Heart left ventricle (tissue), 16 donors: ENCODE results near the gene NKRF. TPM values are rescaled to one million over a fixed set of nuclear protein-coding genes. Genes with fewer than 3 reads are reported as not detected.
A peak's percentile ranks its signal among the peaks of the same experiment; 100 is the strongest.

ENCODE experiments used
- ATAC-seq, 4 donors: fragments of 200-7000 bp; cut with Tn5 transposase; one replicate each; pipeline ENCODE4 v1.9.1; 2020 to 2022; ENCODE audit warnings: moderate library complexity in 4 of 4, mild to moderate bottlenecking in 3 of 4, moderate number of reproducible peaks in 1 of 4
- DNase-seq, 5 donors: peaks; one replicate each; pipeline ENCODE4 v3.0.0-alpha.2; 2020
- H3K27ac ChIP-seq, 12 donors: fragments of 200-600 bp; sonication (generic) in 4 of 12; one replicate each; pipeline versions ENCODE4 v1.5.0 to v1.8.0; 2016 to 2022; ENCODE audit warnings: mild to moderate bottlenecking in 2 of 12
- H3K27me3 ChIP-seq, 9 donors: fragments of 200-600 bp; sonication (generic) in 2 of 9; one replicate each; pipeline versions ENCODE4 v1.5.1 to v1.8.0; 2016 to 2022; ENCODE audit warnings: mild to moderate bottlenecking in 3 of 9
- H3K36me3 ChIP-seq, 9 donors: fragments of 200-600 bp; sonication (generic) in 2 of 9; one replicate each; pipeline versions ENCODE4 v1.5.0 to v1.8.0; 2018 to 2022; ENCODE audit warnings: mild to moderate bottlenecking in 2 of 9
- H3K4me1 ChIP-seq, 12 donors: fragments of 200-600 bp; sonication (generic) in 4 of 12; one replicate each; pipeline versions ENCODE4 v1.5.0 to v1.8.0; 2016 to 2022; ENCODE audit warnings: mild to moderate bottlenecking in 3 of 12
- H3K4me3 ChIP-seq, 12 donors: fragments of 200-600 bp; sonication (generic) in 4 of 12; one replicate each; pipeline versions ENCODE4 v1.5.0 to v1.8.0; 2017 to 2022; ENCODE audit warnings: mild to moderate bottlenecking in 9 of 12, moderate library complexity in 4 of 12
- H3K9me3 ChIP-seq, 12 donors: fragments of 200-600 bp; sonication (generic) in 4 of 12; one replicate each; pipeline versions ENCODE4 v1.5.0 to v1.8.0; 2016 to 2022; ENCODE audit warnings: mild to moderate bottlenecking in 1 of 12
- POLR2A ChIP-seq, 2 donors: fragments of 450-650 bp; IDR thresholded peaks; one replicate each; pipeline ENCODE4 v1.6.1; 2017; ENCODE audit warnings: antibody characterized with exemption in 2 of 2, mild to moderate bottlenecking in 2 of 2, moderate library complexity in 2 of 2
- WGBS, 4 donors: extraction: QIAGEN DNeasy Blood & Tissue Kit in 2 of 4; methylation state at CpG; one replicate each; pipeline versions ENCODE4 v1.1.5 to v1.1.7; 2013 to 2018; 5-methylcytosine and 5-hydroxymethylcytosine counted together
- intact Hi-C, 10 donors: fragments of 100-400 bp; cut with DNase I; formaldehyde crosslinking; loops; one replicate each; pipeline versions ENCODE4 v1.11.1 to v1.14.2; 2022
- polyA plus RNA-seq, 2 donors: library from polyadenylated mRNA; stranded (reverse); fragments of 200-250 nt; gene quantifications; one replicate each; pipeline ENCODE4 v1.2.3, GENCODE V29; 2013
- total RNA-seq, 9 donors: library from RNA; depleted of rRNA in 2 of 9; stranded (reverse); fragments of >200 nt in 2 of 9; fragmentation: NEBNext Ultra II Directional in 3 of 9; extraction: Animal tissue kit (Norgen Biotek cat#: 25700) in 3 of 9; gene quantifications; one replicate each; pipeline versions ENCODE4 v1.1.0 to v1.2.4, GENCODE V29; 2016 to 2023
- TF ChIP-seq, protein P1 (sequence below), 12 donors: fragments of 200-600 bp; sonication (generic) in 4 of 12; IDR thresholded peaks; one replicate each; pipeline versions ENCODE4 v1.5.0 to v1.8.0; 2018 to 2022; ENCODE audit warnings: antibody characterized with exemption in 12 of 12, mild to moderate bottlenecking in 5 of 12
- donor health status: ischemic (EF 13 %, LVEDD 7.1; RV severe dilation, severe dysfunction).
- donor health status: healthy with polysubstance abuse.
- donor health status: DM: no; HTN: yes; CAD: no.
- donor health status: DM: no; HTN: no; CAD: no.
- donor health status: ischemic (EF 25% LVEDD 6.9; RV normal size, moderate dysfunction).
- donor health status: ischemic (EF 25% LVEDD 5.7; RV mildly dilated, moderate dysfunction).
- donor health status: healthy.
- donor health status: DM: yes; HTN: yes; CAD: no.
- donor health status: ischemic (EF 35%, LVEDD 5.7; RV mildly dilated, moderate dysfunction).
- donor health status: nonischemic (EF 11% LVEDD 7.7; RV severe dilation, severe dysfunction).
- donor health status: DM: yes; HTN: yes; CAD: no.
- donor health status: PGD.
- donor health status: ischemic (EF 29% LVEDD 5.4; RV normal size, mild dysfunction).
- donor health status: nonischemic (EF 23%, LVEDD 6.1; RV moderate dilation, normal function).

Gene NKRF
- total and polyA plus RNA-seq, 11 donors: 3.1 to 6.0 (median 4.3) TPM

DNA sequence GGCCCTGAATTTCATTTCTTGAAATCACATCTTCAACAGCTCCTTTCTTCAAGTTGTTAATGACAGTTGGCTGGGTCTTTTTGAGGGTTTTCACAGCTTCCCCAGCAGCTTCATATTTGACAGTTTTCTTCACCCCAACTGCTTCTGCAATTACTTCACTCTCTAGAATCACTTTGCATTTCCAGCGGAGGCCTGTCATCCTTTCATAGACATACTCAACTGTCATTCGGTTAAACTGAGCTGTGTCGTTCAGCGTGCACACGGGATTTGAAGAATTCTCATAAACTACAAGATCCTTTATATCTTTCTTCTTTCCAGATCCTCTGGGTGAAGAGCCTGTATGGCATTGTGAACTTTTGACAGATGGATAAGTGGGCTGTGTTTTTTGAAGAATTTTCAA lies 16.4 kb downstream of the NKRF start:
- Histone ChIP-seq H3K27ac (no peak overlapping the region), H3K27me3 (peaks cover 0 to 4% (median 0%) of the 10 kb centered on the region in 9 donors), H3K4me3 (no peak overlapping the region), H3K36me3 (peaks cover 0 to 56% (median 26%) of the 10 kb centered on the region in 9 donors), H3K9me3 (no peaks in the 10 kb centered on the region), H3K4me1 (no peaks in the 10 kb centered on the region)
- TF ChIP-seq POLR2A (IDR thresholded peaks at IDR 0.05): no peak
- TF ChIP-seq, protein P1, sequence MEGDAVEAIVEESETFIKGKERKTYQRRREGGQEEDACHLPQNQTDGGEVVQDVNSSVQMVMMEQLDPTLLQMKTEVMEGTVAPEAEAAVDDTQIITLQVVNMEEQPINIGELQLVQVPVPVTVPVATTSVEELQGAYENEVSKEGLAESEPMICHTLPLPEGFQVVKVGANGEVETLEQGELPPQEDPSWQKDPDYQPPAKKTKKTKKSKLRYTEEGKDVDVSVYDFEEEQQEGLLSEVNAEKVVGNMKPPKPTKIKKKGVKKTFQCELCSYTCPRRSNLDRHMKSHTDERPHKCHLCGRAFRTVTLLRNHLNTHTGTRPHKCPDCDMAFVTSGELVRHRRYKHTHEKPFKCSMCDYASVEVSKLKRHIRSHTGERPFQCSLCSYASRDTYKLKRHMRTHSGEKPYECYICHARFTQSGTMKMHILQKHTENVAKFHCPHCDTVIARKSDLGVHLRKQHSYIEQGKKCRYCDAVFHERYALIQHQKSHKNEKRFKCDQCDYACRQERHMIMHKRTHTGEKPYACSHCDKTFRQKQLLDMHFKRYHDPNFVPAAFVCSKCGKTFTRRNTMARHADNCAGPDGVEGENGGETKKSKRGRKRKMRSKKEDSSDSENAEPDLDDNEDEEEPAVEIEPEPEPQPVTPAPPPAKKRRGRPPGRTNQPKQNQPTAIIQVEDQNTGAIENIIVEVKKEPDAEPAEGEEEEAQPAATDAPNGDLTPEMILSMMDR (IDR thresholded peaks at IDR 0.05): no peak
- ATAC-seq (no peak), DNase-seq (no peak)
- WGBS, 4 donors: 91 to 96% (median 94%) methylated on average over 5 of the region's 5 CpGs
- intact Hi-C loops: no loop called here

DNA sequence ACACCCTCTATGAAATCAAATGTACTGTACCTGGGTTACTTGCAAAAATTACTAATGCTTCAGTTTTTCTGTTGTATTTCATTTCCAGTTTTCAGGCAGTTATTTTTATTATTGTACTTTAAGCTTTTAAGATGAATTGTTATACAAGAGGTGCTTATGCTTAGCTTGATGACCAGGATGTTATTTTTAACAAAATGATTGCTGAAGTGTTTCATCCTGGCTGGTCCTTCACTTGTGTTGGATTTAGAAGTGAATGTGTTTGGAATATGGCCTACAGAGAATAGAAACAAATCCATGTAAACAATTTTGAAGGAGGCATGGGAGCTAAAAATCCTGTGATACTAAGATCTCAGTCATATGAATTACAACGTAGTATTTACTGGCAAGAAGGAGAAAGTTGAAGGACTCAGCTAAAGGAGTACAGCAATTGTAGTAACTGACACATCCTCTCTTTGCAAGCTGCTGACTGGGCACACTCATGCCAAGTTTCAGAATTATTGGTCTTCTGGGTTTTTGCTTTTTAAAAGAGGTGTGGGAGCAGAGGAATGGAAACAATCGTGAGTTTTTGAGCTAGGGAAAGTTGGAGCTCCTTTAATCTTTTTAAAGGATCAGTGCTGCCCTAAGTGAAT lies 22.7 kb downstream of the NKRF start:
- DNase-seq (no peak), ATAC-seq (peak in 3 of 4 donors; percentile 51 to 72 (median 55))
- H3K36me3 ChIP-seq: peaks cover 0 to 33% (median 0%) of the 10 kb centered on the region in 9 donors
- peaks cover 0 to 16% (median 0%) of the 10 kb centered on the region in 12 donors for H3K4me1 ChIP-seq
- no peak overlapping the region for H3K4me3 ChIP-seq
- WGBS, 4 donors: 31 to 56% (median 48%) methylated on average over 2 of the region's 2 CpGs
- H3K9me3 ChIP-seq: no peaks in the 10 kb centered on the region
- TF ChIP-seq, protein P1 (IDR thresholded peaks at IDR 0.05): no peak
- TF ChIP-seq POLR2A (IDR thresholded peaks at IDR 0.05): no peak
- H3K27ac ChIP-seq: peak overlapping the region in 9 of 12 donors; percentile 7 to 73 (median 60)
- H3K27me3 ChIP-seq: peaks cover 0 to 4% (median 0%) of the 10 kb centered on the region in 9 donors
- intact Hi-C loops: no loop called here

DNA sequence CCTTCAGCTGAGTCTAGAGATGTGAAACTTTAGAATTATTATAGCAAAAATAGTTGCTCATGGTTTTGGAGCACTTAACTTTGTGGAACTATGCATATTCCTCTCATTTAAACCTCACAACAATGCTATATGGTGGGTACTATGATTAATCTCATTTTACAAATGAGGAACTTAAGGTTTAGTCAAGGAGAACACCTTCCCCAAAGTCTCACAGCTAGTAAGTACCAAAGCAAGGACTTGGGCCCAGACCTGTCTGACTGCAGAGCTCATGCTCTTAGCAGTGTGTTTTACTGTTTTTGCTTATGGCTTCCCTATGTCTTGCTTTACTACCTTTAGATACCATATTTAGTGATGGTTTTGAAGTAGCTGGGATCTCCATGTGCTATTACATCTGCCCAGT lies 26.8 kb downstream of the NKRF start:
- intact Hi-C loops: loop anchor here in 1 of 10 donors (10.0 kb wide), 2 partner anchors 65 to 95 kb away; no protein-coding TSS in a partner anchor
- TF ChIP-seq, protein P1 (IDR thresholded peaks at IDR 0.05): no peak
- no peak for TF ChIP-seq POLR2A (IDR thresholded peaks at IDR 0.05)
- Histone ChIP-seq H3K27ac (no peak overlapping the region), H3K9me3 (no peaks in the 10 kb centered on the region), H3K36me3 (peaks cover 0 to 39% (median 4%) of the 10 kb centered on the region in 9 donors), H3K27me3 (peaks cover 0 to 7% (median 0%) of the 10 kb centered on the region in 9 donors), H3K4me3 (no peak overlapping the region), H3K4me1 (peaks cover 0 to 25% (median 7%) of the 10 kb centered on the region in 12 donors)
- ATAC-seq: no peak
- DNase-seq: no peak

DNA sequence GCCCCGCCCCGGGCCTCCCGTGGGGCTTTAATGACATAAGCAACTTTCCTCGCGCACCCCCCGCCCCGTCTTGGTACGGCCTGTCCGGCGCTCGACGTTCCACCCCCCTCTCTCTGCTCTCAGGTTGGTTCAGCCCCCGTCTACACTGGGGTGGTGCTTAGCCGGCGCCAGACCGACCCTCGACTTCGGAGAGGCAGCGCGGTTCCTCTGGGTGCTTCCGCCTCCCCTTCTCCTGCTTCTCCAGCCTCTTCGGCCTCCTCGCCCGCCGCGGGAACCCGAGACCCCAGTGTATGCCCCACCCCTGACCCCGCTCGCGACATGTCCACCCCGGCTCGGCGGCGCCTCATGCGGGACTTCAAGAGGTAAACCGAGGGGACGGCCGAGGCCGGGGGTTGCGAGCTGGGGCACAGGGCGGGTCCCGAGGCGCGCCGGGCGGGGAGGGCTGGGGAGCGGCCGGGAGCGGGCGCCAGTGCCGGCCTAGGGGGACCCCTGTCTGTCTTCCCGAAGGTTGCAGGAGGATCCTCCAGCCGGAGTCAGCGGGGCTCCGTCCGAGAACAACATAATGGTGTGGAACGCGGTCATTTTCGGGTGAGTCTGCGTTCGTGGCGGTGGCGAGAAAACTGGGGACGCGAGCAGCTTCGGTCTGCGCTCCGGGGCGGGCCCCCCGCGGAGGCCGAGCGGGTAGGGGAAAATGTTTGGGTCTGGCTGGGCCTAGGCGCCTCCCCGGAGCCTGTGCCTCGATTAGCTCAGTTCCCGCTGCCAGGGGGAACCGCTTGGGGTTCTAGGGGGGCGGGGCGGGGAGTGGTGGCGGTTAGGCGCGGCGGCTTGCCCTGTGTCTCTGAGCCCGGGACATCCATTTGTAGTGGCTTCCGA lies 31.6 kb downstream of the NKRF start, which contains the start of gene UBE2A:
TSS of gene UBE2A (plus strand) at position 170 of the 873 bp plus-strand sequence. CDS start at position 319, 149 bp downstream.
- intact Hi-C loops: loop anchor here in 4 of 10 donors (1.0 to 10.0 kb wide), 5 partner anchors 9 to 90 kb away; partner anchors contain the start of genes STEEP1 (in 2 of the 4) and NKRF (in 1 of the 4)
- H3K4me3 ChIP-seq: peak within 1 kb of the TSS; percentile 39 to 88 (median 79)
- H3K27me3 ChIP-seq: peaks cover 0 to 7% (median 0%) of the 10 kb centered on the region in 9 donors
- DNase-seq (peak; percentile 92 to 95 (median 92)), ATAC-seq (peak; percentile 94 to 98 (median 96))
- TF ChIP-seq, protein P1 (IDR thresholded peaks at IDR 0.05): peak; percentile 15 to 61 (median 40)
- TF ChIP-seq POLR2A (IDR thresholded peaks at IDR 0.05): peak; percentile 2 to 82
- H3K9me3 ChIP-seq: no peaks in the 10 kb centered on the region
- H3K36me3 ChIP-seq: peaks cover 0 to 17% (median 4%) of the 10 kb centered on the region in 9 donors
- H3K4me1 ChIP-seq: peaks cover 0 to 22% (median 8%) of the 10 kb centered on the region in 12 donors
- WGBS, 4 donors: 1 to 43% (median 9%) methylated on average over 18 to 86 of the region's 86 CpGs
- H3K27ac ChIP-seq: peak within 1 kb of the TSS; percentile 89 to 96 (median 93)
